ENCODE data around the gene FGB. TPM values are rescaled to one million over a fixed set of nuclear protein-coding genes. Genes with fewer than 3 reads are reported as not detected.

The FGB gene
- total and polyA plus RNA-seq, 12 donors = 0.11 to 8.8 (median 1.4) TPM; not detected in 5

DNA sequence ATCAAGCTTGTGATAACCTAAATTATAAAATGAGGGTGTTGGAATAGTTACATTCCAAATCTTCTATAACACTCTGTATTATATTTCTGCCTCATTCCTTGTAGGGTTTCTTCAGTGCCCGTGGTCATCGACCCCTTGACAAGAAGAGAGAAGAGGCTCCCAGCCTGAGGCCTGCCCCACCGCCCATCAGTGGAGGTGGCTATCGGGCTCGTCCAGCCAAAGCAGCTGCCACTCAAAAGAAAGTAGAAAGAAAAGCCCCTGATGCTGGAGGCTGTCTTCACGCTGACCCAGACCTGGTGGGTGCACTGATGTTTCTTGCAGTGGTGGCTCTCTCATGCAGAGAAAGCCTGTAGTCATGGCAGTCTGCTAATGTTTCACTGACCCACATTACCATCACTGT lies 2.9 kb downstream of the FGB start:
- DNase-seq = no peak
- intact Hi-C loops (cut with DNase I) = no loop called here
- 83 to 98% (median 85%) methylated on average over 5 to 6 of the region's 6 CpGs for WGBS, 4 donors
- no peak for TF ChIP-seq POLR2A (IDR thresholded peaks at IDR 0.05)
- TF ChIP-seq CTCF (IDR thresholded peaks at IDR 0.05) = no peak
- no peaks in the 10 kb centered on the region for H3K9me3 ChIP-seq (replicated peaks in 1 of 3)
- H3K27ac ChIP-seq = no peak overlapping the region
- H3K36me3 ChIP-seq (replicated peaks in 1 of 2) = no peaks in the 10 kb centered on the region
- H3K27me3 ChIP-seq = no peaks in the 10 kb centered on the region
- no peak overlapping the region for H3K4me3 ChIP-seq
- H3K4me1 ChIP-seq (replicated peaks in 1 of 2) = no peaks in the 10 kb centered on the region

- DNase-seq = no peak
- no peak overlapping the region for H3K27ac ChIP-seq
- WGBS, 4 donors = 62 to 87% (median 77%) methylated on average over 5 of the region's 5 CpGs
- H3K36me3 ChIP-seq (replicated peaks in 1 of 2) = no peaks in the 10 kb centered on the region
- H3K4me3 ChIP-seq = no peak overlapping the region
- no peak for TF ChIP-seq POLR2A (IDR thresholded peaks at IDR 0.05)
- TF ChIP-seq CTCF (IDR thresholded peaks at IDR 0.05) = no peak
- no peaks in the 10 kb centered on the region for H3K4me1 ChIP-seq (replicated peaks in 1 of 2)
- intact Hi-C loops (cut with DNase I) = no loop called here
- H3K9me3 ChIP-seq (replicated peaks in 1 of 3) = no peaks in the 10 kb centered on the region
- no peaks in the 10 kb centered on the region for H3K27me3 ChIP-seq
Measured at GRCh38 chr4:154566639-154567204, 3.9 kb downstream of the FGB start.

- Histone ChIP-seq H3K4me3 (no peak overlapping the region), H3K27me3 (no peaks in the 10 kb centered on the region), H3K4me1 (replicated peaks in 1 of 2) (no peaks in the 10 kb centered on the region), H3K9me3 (replicated peaks in 1 of 3) (no peaks in the 10 kb centered on the region), H3K27ac (no peak overlapping the region), H3K36me3 (replicated peaks in 1 of 2) (no peaks in the 10 kb centered on the region)
- intact Hi-C loops (cut with DNase I) = no loop called here
- WGBS, 4 donors = 39 to 47% (median 42%) methylated on average over 3 of the region's 3 CpGs
- TF ChIP-seq POLR2A (IDR thresholded peaks at IDR 0.05) (no peak), CTCF (IDR thresholded peaks at IDR 0.05) (no peak)
- no peak for DNase-seq
Measured at GRCh38 chr4:154569028-154569427, 6.2 kb downstream of the FGB start.

DNA sequence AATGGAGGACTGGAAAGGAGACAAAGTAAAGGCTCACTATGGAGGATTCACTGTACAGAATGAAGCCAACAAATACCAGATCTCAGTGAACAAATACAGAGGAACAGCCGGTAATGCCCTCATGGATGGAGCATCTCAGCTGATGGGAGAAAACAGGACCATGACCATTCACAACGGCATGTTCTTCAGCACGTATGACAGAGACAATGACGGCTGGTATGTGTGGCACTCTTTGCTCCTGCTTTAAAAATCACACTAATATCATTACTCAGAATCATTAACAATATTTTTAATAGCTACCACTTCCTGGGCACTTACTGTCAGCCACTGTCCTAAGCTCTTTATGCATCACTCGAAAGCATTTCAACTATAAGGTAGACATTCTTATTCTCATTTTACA lies 6.8 kb downstream of the FGB start:
- no peaks in the 10 kb centered on the region for H3K4me1 ChIP-seq (replicated peaks in 1 of 2)
- H3K27me3 ChIP-seq = no peaks in the 10 kb centered on the region
- DNase-seq = no peak
- no peaks in the 10 kb centered on the region for H3K9me3 ChIP-seq (replicated peaks in 1 of 3)
- WGBS, 4 donors = 81 to 91% (median 84%) methylated on average over 5 of the region's 5 CpGs
- no peaks in the 10 kb centered on the region for H3K36me3 ChIP-seq (replicated peaks in 1 of 2)
- intact Hi-C loops (cut with DNase I) = no loop called here
- no peak overlapping the region for H3K4me3 ChIP-seq
- no peak overlapping the region for H3K27ac ChIP-seq
- TF ChIP-seq CTCF (IDR thresholded peaks at IDR 0.05) (no peak), POLR2A (IDR thresholded peaks at IDR 0.05) (no peak)
